HuH-7.5 (cell line): ENCODE measurements around the gene HRH3.

Source experiments
- DNase-seq: peaks from one replicate; pipeline ENCODE4 v3.0.0; 2011; ENCODE audit warnings: low spot score

Gene HRH3

DNA sequence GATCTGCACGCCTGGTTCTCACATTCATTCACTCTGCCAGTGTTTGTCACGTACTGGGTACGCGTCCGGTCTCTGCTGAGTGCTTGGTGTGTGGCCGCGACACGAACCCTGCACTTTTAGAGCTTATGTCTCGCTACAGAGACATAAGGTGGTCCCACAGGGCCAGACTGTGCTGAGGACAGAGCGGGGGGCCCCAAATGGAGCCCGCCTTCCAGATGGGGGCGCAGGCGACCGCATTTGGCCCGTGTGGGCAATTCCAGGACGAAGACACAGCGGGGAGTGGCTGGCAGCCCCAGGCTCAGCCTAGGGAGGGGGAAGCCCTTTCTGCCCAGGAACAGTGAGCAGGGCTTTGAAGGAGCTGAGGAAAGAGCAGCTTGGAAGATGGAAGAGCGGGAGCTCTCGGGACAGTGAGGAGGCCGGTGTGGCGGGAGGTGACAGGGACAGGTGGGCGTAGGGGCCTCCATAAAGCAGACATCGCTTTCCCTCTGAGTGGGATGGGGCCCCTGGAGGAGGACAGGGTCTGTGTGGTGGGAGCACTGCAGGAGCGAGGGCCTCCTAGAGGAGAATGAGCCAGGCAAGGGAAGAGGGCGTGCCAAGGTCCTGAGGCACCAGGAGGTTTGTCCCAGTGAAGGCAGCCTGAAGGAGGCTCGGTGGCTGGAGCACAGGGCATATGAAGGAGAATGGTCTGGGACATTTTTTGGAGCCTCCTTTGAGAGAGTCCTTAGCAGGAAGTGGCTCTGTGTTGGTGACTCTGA is 45.0 kb downstream of the HRH3 start:
- DNase-seq, result no peak

- DNase-seq, result no peak
Measured at GRCh38 chr20:62174021-62174804, 45.9 kb downstream of the HRH3 start.

DNA sequence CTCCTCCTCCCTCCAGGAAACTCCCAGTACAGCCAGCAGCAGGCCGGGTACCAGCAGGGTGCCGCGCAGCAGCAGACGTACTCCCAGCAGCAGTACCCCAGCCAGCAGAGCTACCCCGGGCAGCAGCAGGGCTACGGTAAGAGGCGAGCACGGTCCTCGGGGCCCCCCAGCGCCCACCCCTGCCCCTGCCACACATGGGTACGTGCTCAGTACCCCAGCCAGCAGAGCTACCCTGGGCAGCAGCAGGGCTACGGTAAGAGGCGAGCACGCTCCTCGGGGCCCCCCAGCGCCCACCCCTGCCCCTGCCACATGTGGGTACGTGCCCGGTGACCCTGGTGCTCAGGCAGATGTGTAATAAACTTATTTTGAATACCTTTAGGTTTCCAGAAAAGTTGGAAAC is 47.4 kb downstream of the HRH3 start:
- DNase-seq, result no peak

DNA sequence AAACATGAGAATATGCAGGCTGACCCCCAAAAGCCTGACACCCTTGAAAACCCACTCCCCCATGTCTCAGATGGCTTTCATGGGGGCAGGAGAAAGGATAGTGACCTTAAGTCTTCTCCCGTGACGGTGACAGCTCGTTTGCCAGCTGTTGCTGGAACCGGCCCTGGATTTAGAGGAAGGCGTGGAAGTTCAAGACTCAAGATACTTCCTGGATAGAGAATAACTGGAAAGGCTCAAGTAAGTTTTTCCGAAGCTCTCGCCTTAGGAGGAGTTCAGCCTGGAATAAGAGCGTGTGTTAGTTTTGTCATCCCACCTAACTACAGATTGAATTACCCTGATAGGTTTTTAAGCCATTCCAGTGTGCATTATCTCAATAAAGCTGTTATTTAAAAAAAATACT is 48.8 kb downstream of the HRH3 start:
- no peak for DNase-seq

- no peak for DNase-seq
Measured at GRCh38 chr20:62170536-62170935, 49.5 kb downstream of the HRH3 start.

GRCh38 chr20:62168890-62169435 is 51.1 kb downstream of the HRH3 start:
- no peak for DNase-seq

DNA sequence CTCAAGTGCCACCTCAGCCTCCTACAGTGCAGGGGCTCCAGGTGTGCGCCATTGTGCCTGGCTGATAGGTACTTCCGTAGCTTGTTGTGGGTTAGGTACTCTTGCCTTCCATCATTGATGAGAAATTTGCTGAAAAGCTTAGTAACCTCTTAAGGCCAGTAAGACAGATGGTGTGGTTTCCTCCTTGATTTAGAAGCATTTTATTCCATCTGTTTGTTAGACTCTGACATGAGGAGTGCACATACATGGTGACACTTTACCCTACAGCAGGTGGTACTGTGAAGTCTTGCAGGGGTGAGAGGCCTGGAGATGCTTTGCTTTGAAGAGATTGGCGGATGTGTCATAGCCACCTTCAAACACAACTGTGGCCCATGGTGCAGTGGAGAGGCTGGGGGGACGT is 52.0 kb downstream of the HRH3 start:
- DNase-seq, result no peak

GRCh38 chr20:62167474-62167873 is 52.6 kb downstream of the HRH3 start:
- DNase-seq, result no peak

- no peak for DNase-seq
Measured at GRCh38 chr20:62165762-62166399, 54.2 kb downstream of the HRH3 start.
